Measurements from ENCODE around the gene PLEKHG4B.

DNA sequence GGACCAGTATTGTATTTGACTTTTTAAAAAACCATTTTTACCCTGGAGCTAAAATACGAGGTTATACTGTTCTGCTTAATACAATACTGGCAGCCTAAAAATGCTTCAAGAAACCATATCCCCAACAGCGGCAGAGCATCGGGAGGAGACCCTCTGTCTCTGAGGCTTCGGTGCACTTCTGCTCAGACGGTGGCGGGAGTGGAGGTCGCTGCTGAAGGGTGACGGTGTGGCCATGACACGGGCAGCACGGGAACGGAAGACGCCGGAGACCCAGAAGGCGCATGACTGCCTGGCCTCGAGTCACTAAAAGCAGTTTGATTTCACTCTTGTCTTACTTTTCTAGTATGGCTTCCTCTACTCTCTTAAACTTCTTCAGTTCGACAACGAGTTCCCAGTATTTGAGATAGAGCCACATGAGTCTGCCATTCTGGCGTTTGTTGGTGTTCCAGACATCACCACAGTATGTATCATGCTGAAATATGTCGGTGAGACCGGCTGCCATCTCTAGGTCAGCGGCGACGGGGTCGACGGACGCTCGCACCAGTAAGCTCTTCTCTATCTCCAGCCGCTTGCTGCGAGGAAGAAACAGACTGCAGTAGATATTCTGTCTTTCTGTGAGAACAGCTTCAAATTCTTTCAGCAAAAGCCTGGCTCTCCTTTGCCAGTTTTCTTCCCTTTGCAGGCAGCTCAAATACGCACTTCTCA, 113.2 kb downstream of the PLEKHG4B start:
- TF ChIP-seq POLR2AphosphoS5 (IDR thresholded peaks at IDR 0.05; ENCODE audit: low read depth, low read length) (no peak), NFIC (IDR thresholded peaks at IDR 0.05; ENCODE audit: borderline replicate concordance) (no peak), PBX3 (IDR thresholded peaks at IDR 0.05) (no peak), RAD21 (IDR thresholded peaks at IDR 0.05; ENCODE audit: low read length) (no peak), TAF1 (IDR thresholded peaks at IDR 0.05; ENCODE audit: borderline replicate concordance, low read depth, low read length) (no peak), YY1 (IDR thresholded peaks at IDR 0.05; ENCODE audit: low read depth) (no peak)
- TF ChIP-seq, protein P1, sequence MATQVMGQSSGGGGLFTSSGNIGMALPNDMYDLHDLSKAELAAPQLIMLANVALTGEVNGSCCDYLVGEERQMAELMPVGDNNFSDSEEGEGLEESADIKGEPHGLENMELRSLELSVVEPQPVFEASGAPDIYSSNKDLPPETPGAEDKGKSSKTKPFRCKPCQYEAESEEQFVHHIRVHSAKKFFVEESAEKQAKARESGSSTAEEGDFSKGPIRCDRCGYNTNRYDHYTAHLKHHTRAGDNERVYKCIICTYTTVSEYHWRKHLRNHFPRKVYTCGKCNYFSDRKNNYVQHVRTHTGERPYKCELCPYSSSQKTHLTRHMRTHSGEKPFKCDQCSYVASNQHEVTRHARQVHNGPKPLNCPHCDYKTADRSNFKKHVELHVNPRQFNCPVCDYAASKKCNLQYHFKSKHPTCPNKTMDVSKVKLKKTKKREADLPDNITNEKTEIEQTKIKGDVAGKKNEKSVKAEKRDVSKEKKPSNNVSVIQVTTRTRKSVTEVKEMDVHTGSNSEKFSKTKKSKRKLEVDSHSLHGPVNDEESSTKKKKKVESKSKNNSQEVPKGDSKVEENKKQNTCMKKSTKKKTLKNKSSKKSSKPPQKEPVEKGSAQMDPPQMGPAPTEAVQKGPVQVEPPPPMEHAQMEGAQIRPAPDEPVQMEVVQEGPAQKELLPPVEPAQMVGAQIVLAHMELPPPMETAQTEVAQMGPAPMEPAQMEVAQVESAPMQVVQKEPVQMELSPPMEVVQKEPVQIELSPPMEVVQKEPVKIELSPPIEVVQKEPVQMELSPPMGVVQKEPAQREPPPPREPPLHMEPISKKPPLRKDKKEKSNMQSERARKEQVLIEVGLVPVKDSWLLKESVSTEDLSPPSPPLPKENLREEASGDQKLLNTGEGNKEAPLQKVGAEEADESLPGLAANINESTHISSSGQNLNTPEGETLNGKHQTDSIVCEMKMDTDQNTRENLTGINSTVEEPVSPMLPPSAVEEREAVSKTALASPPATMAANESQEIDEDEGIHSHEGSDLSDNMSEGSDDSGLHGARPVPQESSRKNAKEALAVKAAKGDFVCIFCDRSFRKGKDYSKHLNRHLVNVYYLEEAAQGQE (IDR thresholded peaks at IDR 0.05; ENCODE audit: low read depth, low read length): no peak
- TF ChIP-seq, protein P2, sequence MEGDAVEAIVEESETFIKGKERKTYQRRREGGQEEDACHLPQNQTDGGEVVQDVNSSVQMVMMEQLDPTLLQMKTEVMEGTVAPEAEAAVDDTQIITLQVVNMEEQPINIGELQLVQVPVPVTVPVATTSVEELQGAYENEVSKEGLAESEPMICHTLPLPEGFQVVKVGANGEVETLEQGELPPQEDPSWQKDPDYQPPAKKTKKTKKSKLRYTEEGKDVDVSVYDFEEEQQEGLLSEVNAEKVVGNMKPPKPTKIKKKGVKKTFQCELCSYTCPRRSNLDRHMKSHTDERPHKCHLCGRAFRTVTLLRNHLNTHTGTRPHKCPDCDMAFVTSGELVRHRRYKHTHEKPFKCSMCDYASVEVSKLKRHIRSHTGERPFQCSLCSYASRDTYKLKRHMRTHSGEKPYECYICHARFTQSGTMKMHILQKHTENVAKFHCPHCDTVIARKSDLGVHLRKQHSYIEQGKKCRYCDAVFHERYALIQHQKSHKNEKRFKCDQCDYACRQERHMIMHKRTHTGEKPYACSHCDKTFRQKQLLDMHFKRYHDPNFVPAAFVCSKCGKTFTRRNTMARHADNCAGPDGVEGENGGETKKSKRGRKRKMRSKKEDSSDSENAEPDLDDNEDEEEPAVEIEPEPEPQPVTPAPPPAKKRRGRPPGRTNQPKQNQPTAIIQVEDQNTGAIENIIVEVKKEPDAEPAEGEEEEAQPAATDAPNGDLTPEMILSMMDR (IDR thresholded peaks at IDR 0.05): no peak

Data from SK-N-SH (cell line).